ENCODE results near the gene EPC1.
"Not testable (repeated sequence)": the region's sequence is repeated elsewhere in the genome, so short reads cannot be mapped to it uniquely, and the experiment has no call there.

The EPC1 gene

GRCh38 chr10:32250489-32250888 lies 96.5 kb downstream of the EPC1 start:
- not testable (repeated sequence) for H3K4me3 Mint-ChIP-seq; H3K9me3 Mint-ChIP-seq; DNase-seq (ENCODE audit: low spot score in 2 of 2); H3K27ac Mint-ChIP-seq (ENCODE audit: low read depth); H3K4me1 Mint-ChIP-seq; H3K36me3 Mint-ChIP-seq (ENCODE audit: insufficient read depth); ATAC-seq (replicated peaks; ENCODE audit: extremely low read depth, poor library complexity, severe bottlenecking)
- peaks cover 21% of the 10 kb centered on the region for H3K27me3 Mint-ChIP-seq

DNA sequence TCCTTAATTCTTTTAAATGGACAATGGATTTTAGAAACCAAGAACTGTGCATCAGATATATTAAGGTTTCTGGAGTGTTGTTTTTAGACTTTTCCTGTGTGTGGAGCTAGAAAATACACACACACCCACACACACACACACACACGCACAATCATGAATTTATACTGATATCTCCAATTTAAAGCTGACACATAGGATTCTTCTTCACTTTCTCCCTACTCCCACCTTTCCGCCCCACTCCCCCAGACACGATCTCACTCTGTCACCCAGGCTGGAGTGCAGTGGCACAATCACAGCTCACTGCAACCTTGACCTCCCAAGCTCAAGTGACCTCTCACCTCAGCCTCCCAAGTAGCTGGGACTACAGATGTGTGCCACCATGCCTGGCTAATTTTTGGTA lies 100.3 kb downstream of the EPC1 start:
- H3K27ac Mint-ChIP-seq (ENCODE audit: low read depth) = no peak overlapping the region
- H3K27me3 Mint-ChIP-seq = peaks cover 21% of the 10 kb centered on the region
- DNase-seq (ENCODE audit: low spot score in 2 of 2) (no peak), ATAC-seq (replicated peaks; ENCODE audit: extremely low read depth, poor library complexity, severe bottlenecking) (no peak)
- no peaks in the 10 kb centered on the region for H3K9me3 Mint-ChIP-seq
- H3K4me3 Mint-ChIP-seq = no peak overlapping the region
- no peaks in the 10 kb centered on the region for H3K4me1 Mint-ChIP-seq
- peaks cover 2% of the 10 kb centered on the region for H3K36me3 Mint-ChIP-seq (ENCODE audit: insufficient read depth)

DNA sequence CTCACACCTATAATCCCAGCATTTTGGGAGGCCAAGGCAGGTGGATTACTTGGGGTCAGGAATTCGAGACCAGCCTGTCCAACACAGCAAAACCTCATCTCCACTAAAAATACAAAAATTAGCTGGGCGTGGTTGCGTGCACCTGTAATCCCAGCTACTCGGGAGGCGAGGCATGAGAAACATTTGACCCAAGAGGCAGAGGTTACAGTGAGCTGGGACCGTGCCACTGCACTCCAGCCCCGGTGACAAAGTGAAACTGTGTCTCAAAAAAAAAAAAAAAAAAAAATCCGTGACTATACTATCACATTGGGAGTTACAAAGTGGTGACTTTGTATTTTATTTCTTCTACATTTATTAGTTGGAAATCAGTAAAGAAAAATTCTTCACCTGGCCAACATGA lies 101.2 kb downstream of the EPC1 start:
- H3K36me3 Mint-ChIP-seq (ENCODE audit: insufficient read depth) = peaks cover 2% of the 10 kb centered on the region
- ATAC-seq (replicated peaks; ENCODE audit: extremely low read depth, poor library complexity, severe bottlenecking) (no peak), DNase-seq (ENCODE audit: low spot score in 2 of 2) (no peak)
- H3K4me1 Mint-ChIP-seq = no peaks in the 10 kb centered on the region
- H3K9me3 Mint-ChIP-seq = no peaks in the 10 kb centered on the region
- no peak overlapping the region for H3K27ac Mint-ChIP-seq (ENCODE audit: low read depth)
- no peak overlapping the region for H3K4me3 Mint-ChIP-seq
- H3K27me3 Mint-ChIP-seq = peaks cover 21% of the 10 kb centered on the region

DNA sequence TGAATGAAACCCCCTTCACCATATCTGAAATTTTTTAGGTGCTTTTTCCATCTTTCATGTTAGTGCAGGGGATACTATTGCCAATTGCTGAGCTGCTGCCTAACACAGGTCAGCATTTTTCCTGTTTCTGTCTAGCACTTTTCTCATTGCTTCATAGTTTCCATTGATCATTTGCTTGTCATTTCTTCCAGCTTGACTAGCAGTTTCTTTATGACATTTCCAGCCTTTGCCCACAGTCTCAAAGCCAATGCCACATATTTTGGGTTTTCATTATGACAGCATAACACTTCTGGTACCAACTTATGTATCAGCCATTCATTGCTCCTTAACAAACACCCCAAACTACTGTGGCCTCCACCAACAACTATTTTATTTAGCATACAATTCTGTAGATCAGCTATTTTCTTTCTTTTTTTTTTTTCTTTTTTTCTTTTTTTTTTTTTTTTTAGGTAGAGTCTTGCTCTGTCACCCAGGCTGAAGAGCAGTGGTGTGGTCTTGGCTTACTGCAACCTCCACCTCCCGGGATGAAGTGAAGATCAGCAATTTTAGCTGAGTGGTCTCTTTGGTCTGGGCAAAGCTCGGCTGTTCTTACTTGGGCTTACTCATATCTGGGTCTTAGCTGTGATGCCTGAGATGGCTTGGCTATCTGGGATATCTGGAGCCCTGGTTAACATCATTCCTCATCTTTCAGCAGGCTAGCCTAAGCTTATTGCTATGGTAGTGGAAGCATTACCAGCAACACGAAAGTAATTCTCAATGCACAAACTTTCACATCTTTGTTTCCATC lies 102.3 kb downstream of the EPC1 start:
- H3K27ac Mint-ChIP-seq (ENCODE audit: low read depth) = no peak overlapping the region
- peaks cover 2% of the 10 kb centered on the region for H3K36me3 Mint-ChIP-seq (ENCODE audit: insufficient read depth)
- H3K27me3 Mint-ChIP-seq = peaks cover 21% of the 10 kb centered on the region
- no peaks in the 10 kb centered on the region for H3K4me1 Mint-ChIP-seq
- no peak for ATAC-seq (replicated peaks; ENCODE audit: extremely low read depth, poor library complexity, severe bottlenecking)
- no peak overlapping the region for H3K4me3 Mint-ChIP-seq
- H3K9me3 Mint-ChIP-seq = no peaks in the 10 kb centered on the region
- no peak for DNase-seq (ENCODE audit: low spot score in 2 of 2)

GRCh38 chr10:32244011-32244410 lies 102.9 kb downstream of the EPC1 start:
- ATAC-seq (replicated peaks; ENCODE audit: extremely low read depth, poor library complexity, severe bottlenecking) (no peak), DNase-seq (ENCODE audit: low spot score in 2 of 2) (no peak)
- Mint-ChIP-seq H3K9me3 (no peaks in the 10 kb centered on the region), H3K4me3 (no peak overlapping the region), H3K27me3 (peaks cover 21% of the 10 kb centered on the region), H3K27ac (ENCODE audit: low read depth) (no peak overlapping the region), H3K4me1 (no peaks in the 10 kb centered on the region), H3K36me3 (ENCODE audit: insufficient read depth) (peaks cover 2% of the 10 kb centered on the region)

- H3K4me3 Mint-ChIP-seq = no peak overlapping the region
- peaks cover 9% of the 10 kb centered on the region for H3K27me3 Mint-ChIP-seq
- no peak for ATAC-seq (replicated peaks; ENCODE audit: extremely low read depth, poor library complexity, severe bottlenecking)
Observed at GRCh38 chr10:32241946-32242345, 105.0 kb downstream of the EPC1 start.

DNA sequence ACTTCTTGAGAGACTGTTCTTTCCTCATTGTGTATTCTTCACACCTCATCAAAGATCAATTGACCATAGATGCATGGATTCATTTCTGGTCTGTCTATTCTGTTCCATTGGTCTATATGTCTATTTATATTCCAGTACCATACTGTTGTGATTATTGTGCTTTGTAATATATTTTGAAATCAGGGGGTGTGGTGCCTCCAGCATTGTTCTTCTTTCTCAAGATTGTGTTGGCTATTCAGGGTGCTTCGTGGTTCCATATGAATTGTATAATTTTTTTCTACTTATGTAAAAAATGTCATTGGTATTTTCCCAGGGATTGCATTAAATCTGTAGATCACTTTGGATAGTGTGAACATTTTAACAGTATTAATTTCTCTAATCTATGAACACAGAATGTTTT lies 106.5 kb downstream of the EPC1 start:
- Mint-ChIP-seq H3K9me3 (no peaks in the 10 kb centered on the region), H3K36me3 (ENCODE audit: insufficient read depth) (peaks cover 2% of the 10 kb centered on the region), H3K27ac (ENCODE audit: low read depth) (no peak overlapping the region), H3K27me3 (no peaks in the 10 kb centered on the region), H3K4me1 (no peaks in the 10 kb centered on the region), H3K4me3 (no peak overlapping the region)
- DNase-seq (ENCODE audit: low spot score in 2 of 2) (no peak), ATAC-seq (replicated peaks; ENCODE audit: extremely low read depth, poor library complexity, severe bottlenecking) (no peak)

More at GRCh38 chr10:32241946-32242345, 105.0 kb downstream of the EPC1 start:
- no peak for DNase-seq (ENCODE audit: low spot score in 2 of 2)
- Mint-ChIP-seq H3K27ac (ENCODE audit: low read depth) (no peak overlapping the region), H3K4me1 (no peaks in the 10 kb centered on the region), H3K9me3 (no peaks in the 10 kb centered on the region), H3K36me3 (ENCODE audit: insufficient read depth) (peaks cover 2% of the 10 kb centered on the region)

DNA sequence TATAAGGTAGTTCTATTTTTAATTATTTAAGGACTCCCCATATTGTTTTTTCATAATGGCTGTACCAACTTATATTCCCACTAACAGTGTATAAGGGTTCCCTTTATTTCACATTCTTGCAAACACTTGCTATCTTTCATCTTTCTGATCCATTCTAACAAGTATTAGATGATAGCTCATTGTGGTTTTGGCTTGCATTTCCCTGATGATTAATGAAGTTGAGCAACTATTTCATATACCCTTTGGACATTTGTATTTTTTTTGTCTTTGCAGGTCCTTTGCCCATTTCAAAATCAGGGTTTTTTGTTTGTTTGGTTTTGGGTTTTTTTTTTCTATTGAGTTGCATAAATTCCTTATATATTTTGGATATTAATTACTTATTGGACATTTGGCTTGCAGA lies 107.2 kb downstream of the EPC1 start:
- Mint-ChIP-seq H3K36me3 (ENCODE audit: insufficient read depth) (peaks cover 2% of the 10 kb centered on the region), H3K4me1 (no peaks in the 10 kb centered on the region), H3K4me3 (no peak overlapping the region), H3K27me3 (no peaks in the 10 kb centered on the region), H3K27ac (ENCODE audit: low read depth) (no peak overlapping the region), H3K9me3 (no peaks in the 10 kb centered on the region)
- ATAC-seq (replicated peaks; ENCODE audit: extremely low read depth, poor library complexity, severe bottlenecking) (no peak), DNase-seq (ENCODE audit: low spot score in 2 of 2) (no peak)

GRCh38 chr10:32237644-32238345 lies 109.2 kb downstream of the EPC1 start:
- DNase-seq (ENCODE audit: low spot score in 2 of 2) = no peak
- no peak for ATAC-seq (replicated peaks; ENCODE audit: extremely low read depth, poor library complexity, severe bottlenecking)
- Mint-ChIP-seq H3K27ac (ENCODE audit: low read depth) (no peak overlapping the region), H3K27me3 (no peaks in the 10 kb centered on the region), H3K9me3 (no peaks in the 10 kb centered on the region), H3K4me1 (no peaks in the 10 kb centered on the region), H3K4me3 (no peak overlapping the region), H3K36me3 (ENCODE audit: insufficient read depth) (no peaks in the 10 kb centered on the region)

DNA sequence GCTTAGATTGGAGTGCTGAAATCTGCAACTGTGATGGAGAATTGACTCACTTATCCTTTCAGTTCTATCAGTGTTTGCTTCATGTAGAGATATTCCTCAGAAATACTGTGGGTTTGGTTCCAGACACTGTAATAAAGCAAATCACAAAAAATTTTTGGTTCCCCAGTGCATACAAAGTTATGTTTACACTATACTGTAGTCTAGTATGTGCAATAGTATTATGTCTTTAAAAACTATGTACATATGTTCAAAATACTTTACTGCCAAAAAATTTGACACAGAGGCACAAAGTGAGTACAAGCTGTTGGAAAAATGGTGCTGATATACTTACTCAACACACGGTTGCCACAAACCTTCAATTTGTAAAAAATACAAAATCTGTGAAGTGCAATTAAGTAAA lies 112.5 kb downstream of the EPC1 start:
- Mint-ChIP-seq H3K4me1 (no peaks in the 10 kb centered on the region), H3K9me3 (no peaks in the 10 kb centered on the region), H3K4me3 (no peak overlapping the region), H3K27me3 (no peaks in the 10 kb centered on the region), H3K27ac (ENCODE audit: low read depth) (no peak overlapping the region), H3K36me3 (ENCODE audit: insufficient read depth) (no peaks in the 10 kb centered on the region)
- no peak for DNase-seq (ENCODE audit: low spot score in 2 of 2)
- ATAC-seq (replicated peaks; ENCODE audit: extremely low read depth, poor library complexity, severe bottlenecking) = no peak

GRCh38 chr10:32233375-32233774 lies 113.6 kb downstream of the EPC1 start:
- H3K9me3 Mint-ChIP-seq; H3K4me3 Mint-ChIP-seq; H3K4me1 Mint-ChIP-seq; H3K27me3 Mint-ChIP-seq; DNase-seq (ENCODE audit: low spot score in 2 of 2); ATAC-seq (replicated peaks; ENCODE audit: extremely low read depth, poor library complexity, severe bottlenecking); H3K36me3 Mint-ChIP-seq (ENCODE audit: insufficient read depth); H3K27ac Mint-ChIP-seq (ENCODE audit: low read depth): not testable (repeated sequence)

DNA sequence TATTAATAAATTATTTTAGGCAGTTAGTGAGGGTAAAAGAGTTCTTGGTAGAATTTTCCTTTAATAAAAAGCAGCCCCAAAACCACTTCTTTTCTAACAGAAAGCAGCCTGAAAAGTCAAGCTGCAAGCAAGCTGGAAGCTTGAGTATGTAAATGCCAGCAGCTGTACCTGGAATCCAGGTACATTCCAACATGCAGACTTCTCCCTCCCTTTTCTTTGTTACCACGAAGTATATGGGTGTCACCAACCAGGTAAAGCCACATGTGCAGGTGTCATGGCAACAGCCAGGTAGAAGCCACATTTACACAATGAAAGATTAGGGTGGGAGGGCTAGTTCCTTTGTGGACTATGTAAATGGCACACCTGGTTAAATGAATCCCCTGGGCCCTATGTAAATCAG lies 114.6 kb downstream of the EPC1 start:
- H3K9me3 Mint-ChIP-seq = no peaks in the 10 kb centered on the region
- H3K4me3 Mint-ChIP-seq = no peak overlapping the region
- no peaks in the 10 kb centered on the region for H3K36me3 Mint-ChIP-seq (ENCODE audit: insufficient read depth)
- no peak for DNase-seq (ENCODE audit: low spot score in 2 of 2)
- H3K27me3 Mint-ChIP-seq = no peaks in the 10 kb centered on the region
- no peak overlapping the region for H3K27ac Mint-ChIP-seq (ENCODE audit: low read depth)
- no peak for ATAC-seq (replicated peaks; ENCODE audit: extremely low read depth, poor library complexity, severe bottlenecking)
- no peaks in the 10 kb centered on the region for H3K4me1 Mint-ChIP-seq

GRCh38 chr10:32229788-32230187 lies 117.2 kb downstream of the EPC1 start:
- ATAC-seq (replicated peaks; ENCODE audit: extremely low read depth, poor library complexity, severe bottlenecking); H3K4me1 Mint-ChIP-seq; DNase-seq (ENCODE audit: low spot score in 2 of 2); H3K36me3 Mint-ChIP-seq (ENCODE audit: insufficient read depth); H3K27ac Mint-ChIP-seq (ENCODE audit: low read depth); H3K9me3 Mint-ChIP-seq; H3K27me3 Mint-ChIP-seq; H3K4me3 Mint-ChIP-seq: not testable (repeated sequence)
